Medulla oblongata (tissue), 1 donor: Measurements from ENCODE around the gene CDC5L.
A peak's percentile ranks its signal among the peaks of the same experiment; 100 is the strongest.

Source experiments
- DNase-seq: peaks from one replicate; pipeline ENCODE4 v3.0.0-alpha.2; 2015; ENCODE audit errors: extremely low spot score

CDC5L gene

GRCh38 chr6:44453146-44453545 lies 65.6 kb downstream of the CDC5L start:
- no peak for DNase-seq

- DNase-seq = no peak
Measured at GRCh38 chr6:44454198-44454597, 66.7 kb downstream of the CDC5L start.

GRCh38 chr6:44456070-44456965 lies 68.8 kb downstream of the CDC5L start:
- DNase-seq = peak; percentile 43

- DNase-seq = no peak
Measured at GRCh38 chr6:44456966-44457292, 69.4 kb downstream of the CDC5L start.

GRCh38 chr6:44457596-44457995 lies 70.1 kb downstream of the CDC5L start:
- no peak for DNase-seq

- no peak for DNase-seq
Measured at GRCh38 chr6:44458551-44458950, 71.0 kb downstream of the CDC5L start.

- no peak for DNase-seq
Measured at GRCh38 chr6:44462335-44462734, 74.8 kb downstream of the CDC5L start.

- DNase-seq = no peak
Measured at GRCh38 chr6:44462797-44463727, 75.6 kb downstream of the CDC5L start.

- DNase-seq = no peak
Measured at GRCh38 chr6:44463728-44464450, 76.4 kb downstream of the CDC5L start.

GRCh38 chr6:44464527-44465310 lies 77.2 kb downstream of the CDC5L start:
- no peak for DNase-seq

GRCh38 chr6:44466955-44467354 lies 79.4 kb downstream of the CDC5L start:
- DNase-seq = no peak

- DNase-seq = no peak
Measured at GRCh38 chr6:44468835-44469234, 81.3 kb downstream of the CDC5L start.

- no peak for DNase-seq
Measured at GRCh38 chr6:44470115-44470464, 82.6 kb downstream of the CDC5L start.

GRCh38 chr6:44470746-44471145 lies 83.2 kb downstream of the CDC5L start:
- no peak for DNase-seq

GRCh38 chr6:44471271-44471981 lies 83.9 kb downstream of the CDC5L start:
- DNase-seq = no peak

- DNase-seq = no peak
Measured at GRCh38 chr6:44472250-44472945, 84.9 kb downstream of the CDC5L start.

- no peak for DNase-seq
Measured at GRCh38 chr6:44473393-44474189, 86.1 kb downstream of the CDC5L start.

GRCh38 chr6:44474190-44474631 lies 86.7 kb downstream of the CDC5L start:
- DNase-seq = no peak

GRCh38 chr6:44474643-44475042 lies 87.1 kb downstream of the CDC5L start:
- no peak for DNase-seq
